Measurements from ENCODE around the gene TBX1. TPM values are rescaled to one million over a fixed set of nuclear protein-coding genes. Genes with fewer than 3 reads are reported as not detected.

The TBX1 gene
- total and polyA plus RNA-seq, 8 donors: 4.4 to 12.2 (median 10.1) TPM

GRCh38 chr22:19786264-19786585 lies 25.6 kb downstream of the TBX1 start:
- intact Hi-C loops (cut with DNase I): no loop called here

GRCh38 chr22:19786959-19787848 lies 26.6 kb downstream of the TBX1 start:
- Histone ChIP-seq H3K4me3 (no peak overlapping the region), H3K4me1 (no peaks in the 10 kb centered on the region), H3K36me3 (peaks cover 0 to 13% of the 10 kb centered on the region in 2 donors), H3K27ac (no peak overlapping the region), H3K27me3 (peaks cover 0 to 25% of the 10 kb centered on the region in 2 donors), H3K9me3 (peaks cover 0 to 2% of the 10 kb centered on the region in 2 donors)
- intact Hi-C loops (cut with DNase I): no loop called here
- no peak for TF ChIP-seq CTCF (IDR thresholded peaks at IDR 0.05)
- ATAC-seq (no peak), DNase-seq (peak in 1 of 4 donors; percentile 58)

More at GRCh38 chr22:19786264-19786585, 25.6 kb downstream of the TBX1 start:
- H3K9me3 ChIP-seq: no peaks in the 10 kb centered on the region
- peaks cover 0 to 13% of the 10 kb centered on the region in 2 donors for H3K36me3 ChIP-seq
- no peak for DNase-seq
- TF ChIP-seq CTCF (IDR thresholded peaks at IDR 0.05): no peak
- H3K27me3 ChIP-seq: peaks cover 0 to 32% of the 10 kb centered on the region in 2 donors
- H3K27ac ChIP-seq: no peak overlapping the region
- no peak overlapping the region for H3K4me3 ChIP-seq
- ATAC-seq: no peak
- no peaks in the 10 kb centered on the region for H3K4me1 ChIP-seq

- H3K36me3 ChIP-seq: peaks cover 0 to 13% of the 10 kb centered on the region in 2 donors
- TF ChIP-seq CTCF (IDR thresholded peaks at IDR 0.05): no peak
- intact Hi-C loops (cut with DNase I): no loop called here
These were observed 27.2 kb downstream of the TBX1 start for GRCh38 chr22:19787849-19788141.

GRCh38 chr22:19788661-19789225 lies 28.2 kb downstream of the TBX1 start:
- Histone ChIP-seq H3K9me3 (peaks cover 0 to 8% of the 10 kb centered on the region in 2 donors), H3K4me3 (no peak overlapping the region), H3K27me3 (peaks cover 0 to 11% of the 10 kb centered on the region in 2 donors), H3K36me3 (peaks cover 0 to 13% of the 10 kb centered on the region in 2 donors), H3K27ac (no peak overlapping the region), H3K4me1 (no peaks in the 10 kb centered on the region)
- ATAC-seq (no peak), DNase-seq (peak in 1 of 4 donors; percentile 71)
- intact Hi-C loops (cut with DNase I): no loop called here
- no peak for TF ChIP-seq CTCF (IDR thresholded peaks at IDR 0.05)

More at GRCh38 chr22:19787849-19788141, 27.2 kb downstream of the TBX1 start:
- peak in 1 of 4 donors; percentile 63 for DNase-seq
- Histone ChIP-seq H3K4me3 (no peak overlapping the region), H3K9me3 (peaks cover 0 to 8% of the 10 kb centered on the region in 2 donors), H3K4me1 (no peaks in the 10 kb centered on the region), H3K27me3 (peaks cover 0 to 21% of the 10 kb centered on the region in 2 donors), H3K27ac (no peak overlapping the region)
- no peak for ATAC-seq

- Histone ChIP-seq H3K4me3 (no peak overlapping the region), H3K27me3 (peaks cover 0 to 5% of the 10 kb centered on the region in 2 donors), H3K36me3 (peaks cover 0 to 13% of the 10 kb centered on the region in 2 donors), H3K4me1 (no peaks in the 10 kb centered on the region), H3K27ac (no peak overlapping the region), H3K9me3 (peaks cover 0 to 8% of the 10 kb centered on the region in 2 donors)
- DNase-seq (peak in 1 of 4 donors; percentile 56), ATAC-seq (no peak)
- intact Hi-C loops (cut with DNase I): no loop called here
- TF ChIP-seq CTCF (IDR thresholded peaks at IDR 0.05): no peak
These were observed 28.8 kb downstream of the TBX1 start for GRCh38 chr22:19789406-19789805.

Measured in left lung (tissue), 10 donors.